Measurements from ENCODE around the gene TMUB1. TPM values are rescaled to one million over a fixed set of nuclear protein-coding genes. Genes with fewer than 3 reads are reported as not detected.

TMUB1 gene
- total RNA-seq, 1 donor from 2014 or later = 30.1 TPM

DNA sequence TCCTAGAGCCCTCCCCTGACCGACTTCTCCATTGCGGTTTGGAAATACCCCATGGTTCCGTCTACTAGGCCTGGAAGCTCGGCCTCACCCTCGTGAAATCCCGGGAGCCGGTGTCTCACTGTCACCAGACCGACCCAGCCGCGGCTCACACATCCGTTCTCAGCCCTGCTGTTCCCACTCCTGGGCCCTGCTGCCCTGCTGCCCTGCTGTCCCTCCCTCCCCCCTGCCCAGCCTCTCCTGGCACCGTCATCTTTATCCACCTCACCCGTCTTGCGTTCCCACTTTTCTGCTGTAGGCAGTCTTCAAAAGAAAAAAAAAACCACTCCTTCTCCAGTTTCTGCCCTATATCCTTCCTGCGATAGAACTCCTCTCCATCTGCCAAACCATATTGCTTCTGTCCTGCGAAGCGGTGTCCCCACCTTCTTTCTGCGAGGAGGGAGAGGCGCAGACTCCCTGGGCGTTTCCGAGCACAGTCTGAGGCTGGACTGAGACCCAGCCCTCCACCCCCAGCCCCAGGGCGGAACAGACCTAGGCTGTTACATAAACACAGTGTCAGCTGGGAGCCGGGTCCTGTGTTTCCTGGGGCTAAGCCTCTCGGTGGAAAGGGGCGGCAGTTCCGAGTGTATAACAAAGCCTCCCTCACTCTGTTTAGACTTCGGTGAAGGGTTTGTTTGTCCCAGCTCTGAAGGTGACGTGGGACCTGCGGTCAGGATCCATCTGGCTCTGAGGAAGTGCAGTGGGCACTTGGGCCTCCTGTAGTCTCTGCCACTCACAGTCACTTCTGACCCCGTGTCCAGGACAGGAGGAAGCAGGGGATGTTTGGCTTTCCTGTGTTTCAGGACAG, 5.8 kb upstream of the TMUB1 start:
- no peaks in the 10 kb centered on the region for H3K27me3 ChIP-seq (ENCODE audit: low read depth)
- H3K27ac ChIP-seq (replicated peaks) = peak overlapping the region; percentile 88
- H3K4me1 ChIP-seq = peaks cover 72% of the 10 kb centered on the region
- H3K4me3 ChIP-seq = peak overlapping the region; percentile 90
- no peaks in the 10 kb centered on the region for H3K9me3 ChIP-seq (replicated peaks)
- TF ChIP-seq, protein P1, sequence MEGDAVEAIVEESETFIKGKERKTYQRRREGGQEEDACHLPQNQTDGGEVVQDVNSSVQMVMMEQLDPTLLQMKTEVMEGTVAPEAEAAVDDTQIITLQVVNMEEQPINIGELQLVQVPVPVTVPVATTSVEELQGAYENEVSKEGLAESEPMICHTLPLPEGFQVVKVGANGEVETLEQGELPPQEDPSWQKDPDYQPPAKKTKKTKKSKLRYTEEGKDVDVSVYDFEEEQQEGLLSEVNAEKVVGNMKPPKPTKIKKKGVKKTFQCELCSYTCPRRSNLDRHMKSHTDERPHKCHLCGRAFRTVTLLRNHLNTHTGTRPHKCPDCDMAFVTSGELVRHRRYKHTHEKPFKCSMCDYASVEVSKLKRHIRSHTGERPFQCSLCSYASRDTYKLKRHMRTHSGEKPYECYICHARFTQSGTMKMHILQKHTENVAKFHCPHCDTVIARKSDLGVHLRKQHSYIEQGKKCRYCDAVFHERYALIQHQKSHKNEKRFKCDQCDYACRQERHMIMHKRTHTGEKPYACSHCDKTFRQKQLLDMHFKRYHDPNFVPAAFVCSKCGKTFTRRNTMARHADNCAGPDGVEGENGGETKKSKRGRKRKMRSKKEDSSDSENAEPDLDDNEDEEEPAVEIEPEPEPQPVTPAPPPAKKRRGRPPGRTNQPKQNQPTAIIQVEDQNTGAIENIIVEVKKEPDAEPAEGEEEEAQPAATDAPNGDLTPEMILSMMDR (IDR thresholded peaks at IDR 0.05; ENCODE audit: borderline replicate concordance) = no peak
- intact Hi-C loops (cut with micrococcal nuclease) = no loop called here
- peak; percentile 69 for DNase-seq
- no peaks in the 10 kb centered on the region for H3K36me3 ChIP-seq

DNA sequence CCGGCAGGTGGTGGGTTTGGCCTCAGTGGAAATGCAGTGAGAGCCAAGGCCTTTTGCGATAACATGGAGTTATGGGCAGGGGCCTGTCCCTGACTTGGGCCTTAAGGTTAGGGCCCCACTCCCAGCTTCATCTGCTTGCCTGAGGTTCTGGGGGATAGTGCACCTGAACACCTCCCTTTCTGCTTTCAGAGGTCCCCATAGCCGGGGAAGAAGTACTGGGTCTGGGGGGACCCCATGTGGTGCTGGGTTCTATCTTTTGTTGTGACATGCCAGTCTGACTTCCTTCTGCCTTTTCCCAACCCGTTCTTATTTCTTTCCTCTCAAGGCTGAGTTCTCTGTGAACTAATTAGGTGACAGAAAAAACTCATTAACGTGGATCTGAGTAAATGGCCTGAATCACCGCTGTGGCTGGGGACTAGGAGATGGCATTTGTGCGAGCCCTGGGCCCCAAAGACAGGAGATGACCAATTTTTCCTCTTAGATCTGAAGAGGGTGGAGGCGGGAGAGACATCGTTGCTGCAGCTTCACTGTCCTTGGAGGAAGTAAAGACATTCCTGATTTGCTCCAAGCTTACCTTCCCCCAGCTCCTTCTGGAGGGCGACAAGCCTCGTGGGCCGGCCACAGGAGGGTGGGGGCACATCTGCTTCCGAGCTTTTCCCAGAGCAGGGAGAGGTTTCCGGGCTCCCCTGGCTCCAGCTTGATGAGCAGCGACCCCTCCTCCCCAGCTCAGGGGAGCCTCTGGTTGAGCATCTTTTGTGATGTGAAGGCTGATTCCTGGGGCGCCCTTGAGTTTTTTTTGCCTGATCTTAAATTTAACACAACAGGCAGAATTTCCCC, 4.9 kb upstream of the TMUB1 start:
- H3K9me3 ChIP-seq (replicated peaks) = no peaks in the 10 kb centered on the region
- TF ChIP-seq, protein P1 (IDR thresholded peaks at IDR 0.05; ENCODE audit: borderline replicate concordance) = no peak
- DNase-seq = no peak
- intact Hi-C loops (cut with micrococcal nuclease) = no loop called here
- peak overlapping the region; percentile 90 for H3K4me3 ChIP-seq
- H3K27ac ChIP-seq (replicated peaks) = peak overlapping the region; percentile 88
- H3K4me1 ChIP-seq = peaks cover 79% of the 10 kb centered on the region
- no peaks in the 10 kb centered on the region for H3K36me3 ChIP-seq
- H3K27me3 ChIP-seq (ENCODE audit: low read depth) = no peaks in the 10 kb centered on the region

DNA sequence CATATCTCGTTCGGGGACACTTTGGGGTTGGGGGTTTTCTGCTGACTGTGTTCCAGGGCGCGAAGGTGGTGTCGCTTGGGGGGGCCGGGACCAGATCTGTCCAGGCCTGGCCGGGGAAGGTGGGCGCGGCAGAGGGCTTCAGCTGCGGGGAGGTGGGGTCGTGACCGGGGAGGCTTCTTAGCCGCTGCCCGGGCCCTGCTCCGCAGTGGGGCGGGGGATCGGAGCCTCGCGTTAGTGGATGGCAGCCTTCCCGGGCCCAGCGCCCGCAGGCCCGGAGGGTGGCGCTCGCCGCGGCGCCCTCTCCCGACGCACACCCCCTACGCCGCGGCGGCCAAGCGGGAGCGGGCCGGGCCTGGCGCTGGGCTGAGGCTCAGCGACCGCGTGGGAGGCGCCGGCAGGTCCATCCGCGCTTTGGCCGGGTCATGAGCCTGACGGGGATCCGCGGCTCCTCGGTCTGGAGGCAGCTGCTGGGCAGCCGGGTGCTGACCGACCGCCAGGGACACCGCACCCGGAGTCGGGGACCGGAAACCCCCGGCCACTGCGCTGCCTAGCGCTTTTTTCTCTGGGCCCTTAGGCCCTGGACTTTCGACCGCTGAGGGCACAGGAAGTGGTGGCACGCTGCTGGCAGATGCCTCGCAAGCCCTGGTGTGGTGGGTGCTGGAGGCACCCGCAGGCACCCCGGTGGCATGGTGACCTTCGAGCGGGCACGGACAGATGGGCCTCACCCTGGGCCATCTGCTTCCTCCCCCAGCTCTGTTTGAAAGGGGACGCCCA, 4.1 kb upstream of the TMUB1 start:
- no peaks in the 10 kb centered on the region for H3K27me3 ChIP-seq (ENCODE audit: low read depth)
- no peaks in the 10 kb centered on the region for H3K9me3 ChIP-seq (replicated peaks)
- H3K36me3 ChIP-seq = no peaks in the 10 kb centered on the region
- intact Hi-C loops (cut with micrococcal nuclease) = no loop called here
- peak overlapping the region; percentile 90 for H3K4me3 ChIP-seq
- H3K4me1 ChIP-seq = peaks cover 84% of the 10 kb centered on the region
- DNase-seq = peak; percentile 72
- H3K27ac ChIP-seq (replicated peaks) = peak overlapping the region; percentile 88
- TF ChIP-seq, protein P1 (IDR thresholded peaks at IDR 0.05; ENCODE audit: borderline replicate concordance) = peak; percentile 58

DNA sequence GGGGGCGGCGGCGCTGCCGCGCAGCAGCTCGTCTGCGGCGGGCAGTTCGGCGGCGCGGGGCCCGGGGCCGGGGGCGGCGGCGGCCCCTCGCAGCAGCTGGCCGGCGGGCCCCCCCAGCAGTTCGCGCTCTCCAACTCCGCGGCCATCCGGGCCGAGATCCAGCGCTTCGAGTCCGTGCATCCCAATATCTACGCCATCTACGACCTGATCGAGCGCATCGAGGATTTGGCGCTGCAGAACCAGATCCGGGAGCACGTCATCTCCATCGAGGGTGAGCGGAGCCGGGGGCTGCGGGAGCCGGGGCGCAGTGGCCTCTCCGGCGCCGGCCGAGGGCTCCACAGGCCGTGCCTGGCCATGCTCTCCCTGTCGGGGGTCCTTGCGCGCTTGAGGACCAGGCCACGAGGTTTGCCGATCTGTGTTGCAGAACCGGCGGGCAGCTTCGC, 3.5 kb upstream of the TMUB1 start:
- peaks cover 84% of the 10 kb centered on the region for H3K4me1 ChIP-seq
- H3K36me3 ChIP-seq = no peaks in the 10 kb centered on the region
- TF ChIP-seq, protein P1 (IDR thresholded peaks at IDR 0.05; ENCODE audit: borderline replicate concordance) = no peak
- no peak for DNase-seq
- peak overlapping the region; percentile 90 for H3K4me3 ChIP-seq
- H3K27me3 ChIP-seq (ENCODE audit: low read depth) = no peaks in the 10 kb centered on the region
- intact Hi-C loops (cut with micrococcal nuclease) = no loop called here
- H3K27ac ChIP-seq (replicated peaks) = peak overlapping the region; percentile 88
- H3K9me3 ChIP-seq (replicated peaks) = no peaks in the 10 kb centered on the region

Measured in left ventricle myocardium inferior (tissue), 1 donor.